GM23338 (cell line): ENCODE measurements around the gene TLE3. TPM values are rescaled to one million over a fixed set of nuclear protein-coding genes. Genes with fewer than 3 reads are reported as not detected.

Experiments used
- ATAC-seq: fragments of 200-7000 bp; cut with Tn5 transposase; 3 replicates; pipeline ENCODE4 v1.9.1; 2020
- DNase-seq: peaks from one replicate; pipeline ENCODE4 v3.0.0-alpha.2; 2015; ENCODE audit warnings: low spot score
- H2AFZ ChIP-seq: fragments of 200-600 bp; sonication (generic); 2 replicates; pipeline ENCODE4 v1.8.0; 2016; ENCODE audit warnings: antibody characterized with exemption, mild to moderate bottlenecking, moderate library complexity
- H3F3A ChIP-seq: fragments of 200-600 bp; sonication (generic); replicated peaks from 2 replicates; pipeline ENCODE4 v1.8.0; 2017; ENCODE audit warnings: antibody characterized with exemption, mixed run types, low read depth
- H3K27ac ChIP-seq: fragments of 200-600 bp; sonication (generic); 2 replicates; pipeline ENCODE4 v1.6.1; 2016; ENCODE audit warnings: low read depth
- H3K27me3 ChIP-seq: fragments of 200-600 bp; sonication (generic); 2 replicates; pipeline ENCODE4 v1.8.0; 2016; ENCODE audit warnings: mild to moderate bottlenecking, mixed run types, moderate library complexity; ENCODE audit not compliant: insufficient read depth
- H3K36me3 ChIP-seq: fragments of 200-600 bp; sonication (generic); 2 replicates; pipeline ENCODE4 v1.8.0; 2016; ENCODE audit warnings: mild to moderate bottlenecking; ENCODE audit not compliant: insufficient read depth
- H3K4me1 ChIP-seq: fragments of 200-600 bp; sonication (generic); 2 replicates; pipeline ENCODE4 v1.8.0; 2016; ENCODE audit warnings: mild to moderate bottlenecking, moderate library complexity; ENCODE audit not compliant: insufficient read depth
- H3K4me2 ChIP-seq: fragments of 200-600 bp; sonication (generic); 2 replicates; pipeline ENCODE4 v1.7.1; 2017; ENCODE audit warnings: mixed run types
- H3K4me3 ChIP-seq: fragments of 200-600 bp; sonication (generic); 2 replicates; pipeline ENCODE4 v1.6.1; 2016; ENCODE audit warnings: mixed run types
- H3K79me2 ChIP-seq: fragments of 200-600 bp; sonication (generic); replicated peaks from 2 replicates; pipeline ENCODE4 v1.8.0; 2017; ENCODE audit warnings: mild to moderate bottlenecking; ENCODE audit not compliant: insufficient read depth
- H3K9me2 ChIP-seq: fragments of 200-600 bp; sonication (generic); 2 replicates; pipeline ENCODE4 v1.8.0; 2017; ENCODE audit not compliant: insufficient read depth
- H4K20me1 ChIP-seq: fragments of 200-600 bp; sonication (generic); replicated peaks from 2 replicates; pipeline ENCODE4 v1.8.0; 2017; ENCODE audit warnings: mild to moderate bottlenecking; ENCODE audit not compliant: insufficient read depth
- H3K27ac Mint-ChIP-seq: 2 replicates; pipeline ENCODE4 v1.8.0; 2020; ENCODE audit warnings: inconsistent platforms, mild to moderate bottlenecking, moderate library complexity, mixed read lengths
- H3K27me3 Mint-ChIP-seq: 3 replicates; pipeline ENCODE4 v1.8.0; 2022; ENCODE audit warnings: low read depth, mild to moderate bottlenecking, moderate library complexity, mixed read lengths, inconsistent platforms; ENCODE audit not compliant: insufficient read depth, poor library complexity
- H3K36me3 Mint-ChIP-seq: 3 replicates; pipeline ENCODE4 v1.8.0; 2021; ENCODE audit warnings: low read depth, mild to moderate bottlenecking, inconsistent platforms, moderate library complexity, mixed read lengths
- H3K4me1 Mint-ChIP-seq: 3 replicates; pipeline ENCODE4 v1.8.0; 2020; ENCODE audit warnings: mild to moderate bottlenecking, inconsistent platforms, mixed read lengths
- H3K4me3 Mint-ChIP-seq: 3 replicates; pipeline ENCODE4 v1.8.0; 2021; ENCODE audit warnings: moderate library complexity, mild to moderate bottlenecking, inconsistent platforms, mixed read lengths
- H3K9me3 Mint-ChIP-seq: 3 replicates; pipeline ENCODE4 v1.8.0; 2020; ENCODE audit warnings: moderate library complexity, mild to moderate bottlenecking, inconsistent platforms, mixed read lengths
- POLR2AphosphoS5 ChIP-seq: IDR thresholded peaks from 2 replicates; pipeline ENCODE4 v1.6.1; 2016; ENCODE audit warnings: antibody characterized with exemption, low read depth
- REST ChIP-seq: IDR thresholded peaks from one replicate; pipeline ENCODE4 v1.6.1; 2018; ENCODE audit warnings: antibody characterized with exemption; ENCODE audit not compliant: unreplicated experiment
- STAT1 ChIP-seq: IDR thresholded peaks from one replicate; pipeline ENCODE4 v1.6.1; 2016; ENCODE audit warnings: antibody characterized with exemption; ENCODE audit not compliant: unreplicated experiment
- ZNF462 ChIP-seq: fragments of 250-450 bp; sonication (Bioruptor Pico); IDR thresholded peaks from 2 replicates; pipeline ENCODE4 v1.5.0; 2020; ENCODE audit warnings: mild to moderate bottlenecking, moderate library complexity
- polyA plus RNA-seq: library from polyadenylated mRNA; unstranded; fragments of >200 nt; fragmentation: Nextera tagmentation; extraction: Ambion mirVana; gene quantifications from 2 replicates; pipeline ENCODE4 v1.2.1, GENCODE V29; 2016
- total RNA-seq: library from RNA; depleted of rRNA; stranded (reverse); fragments of >200 nt; shearing (Covaris generic); gene quantifications from 2 replicates; pipeline ENCODE4 v1.2.3, GENCODE V29; 2014

TLE3 gene
- total and polyA plus RNA-seq, 2 experiments from 2014 or later = 10.4 to 79.5 TPM

- TF ChIP-seq ZNF462 = no peak
Observed at GRCh38 chr15:70049701-70050301, 47.9 kb downstream of the TLE3 start (continued).

GRCh38 chr15:70048578-70049514 is 48.9 kb downstream of the TLE3 start:
- Histone ChIP-seq H3K79me2 (no peaks in the 10 kb centered on the region), H3K4me2 (no peak overlapping the region), H2AFZ (no peak overlapping the region), H3K36me3 (0 out of 2 replicates have a peak, but pooled peaks cover 4% of the 10 kb centered on the region), H3K4me3 (no peak overlapping the region), H3F3A (no peaks in the 10 kb centered on the region), H4K20me1 (peaks cover 10% of the 10 kb centered on the region), H3K4me1 (peaks cover 14% of the 10 kb centered on the region), H3K27me3 (no peaks in the 10 kb centered on the region), H3K9me2 (0 out of 2 replicates have a peak, but pooled peaks cover 4% of the 10 kb centered on the region), H3K27ac (no peak overlapping the region)
- Mint-ChIP-seq H3K27ac (no peak overlapping the region), H3K4me1 (peaks cover 21% of the 10 kb centered on the region), H3K36me3 (peaks cover 45% of the 10 kb centered on the region), H3K4me3 (no peak overlapping the region), H3K27me3 (peaks cover 5% of the 10 kb centered on the region), H3K9me3 (no peaks in the 10 kb centered on the region; the same call in 2 of the 3 replicates)
- DNase-seq = no peak
- no peak for ATAC-seq
- TF ChIP-seq POLR2AphosphoS5 (no peak), STAT1 (no peak), REST (no peak)
